ENCODE measurements around the gene POU2F2. TPM values are rescaled to one million over a fixed set of nuclear protein-coding genes. Genes with fewer than 3 reads are reported as not detected.
"Not testable (repeated sequence)": the region's sequence is repeated elsewhere in the genome, so short reads cannot be mapped to it uniquely, and the experiment has no call there.

Gene POU2F2
- total RNA-seq, 3 donors from 2014 or later, result 83.9 to 123 (median 85.7) TPM

DNA sequence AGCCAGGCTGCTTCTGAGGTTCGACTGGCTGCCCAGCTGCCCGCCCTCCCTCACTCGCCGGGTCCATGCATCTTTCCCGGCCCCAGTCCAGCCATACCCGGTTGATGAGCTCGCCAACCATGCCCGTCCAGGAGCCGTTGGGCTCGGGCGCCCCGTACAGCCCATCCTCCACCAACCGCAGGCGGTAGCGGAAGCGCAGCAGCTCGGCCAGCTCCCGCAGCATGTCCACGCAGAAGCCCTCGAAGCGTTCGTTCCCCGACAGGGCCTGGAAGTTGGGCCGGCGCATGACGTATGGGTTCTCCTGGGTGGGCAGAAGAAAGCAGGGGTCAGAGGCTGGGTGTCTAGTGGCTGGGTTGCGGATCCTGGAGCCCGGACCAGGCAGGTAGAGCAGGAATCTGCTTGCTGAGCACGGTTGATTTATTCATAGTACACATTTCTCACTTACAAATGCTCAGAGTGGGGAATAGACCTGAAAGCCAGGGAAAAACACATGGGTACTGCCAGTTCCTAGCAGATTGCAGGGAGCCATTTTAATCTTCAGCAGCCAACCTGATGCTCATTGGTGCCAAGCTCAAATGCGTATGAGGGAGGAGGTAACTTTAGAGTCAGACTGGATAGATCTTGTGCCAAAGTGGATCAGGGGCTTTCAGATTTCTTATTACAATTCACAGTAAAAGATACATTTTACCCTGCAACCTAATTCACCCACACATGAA lies 89.6 kb downstream of the POU2F2 start:
- Mint-ChIP-seq H3K4me3 (no peak overlapping the region), H3K27me3 (ENCODE audit: low read depth) (no peaks in the 10 kb centered on the region), H3K9me3 (no peaks in the 10 kb centered on the region), H3K4me1 (ENCODE audit: low read depth) (no peaks in the 10 kb centered on the region), H3K36me3 (ENCODE audit: insufficient read depth) (no peaks in the 10 kb centered on the region)
- ATAC-seq (no peak), DNase-seq (no peak)

DNA sequence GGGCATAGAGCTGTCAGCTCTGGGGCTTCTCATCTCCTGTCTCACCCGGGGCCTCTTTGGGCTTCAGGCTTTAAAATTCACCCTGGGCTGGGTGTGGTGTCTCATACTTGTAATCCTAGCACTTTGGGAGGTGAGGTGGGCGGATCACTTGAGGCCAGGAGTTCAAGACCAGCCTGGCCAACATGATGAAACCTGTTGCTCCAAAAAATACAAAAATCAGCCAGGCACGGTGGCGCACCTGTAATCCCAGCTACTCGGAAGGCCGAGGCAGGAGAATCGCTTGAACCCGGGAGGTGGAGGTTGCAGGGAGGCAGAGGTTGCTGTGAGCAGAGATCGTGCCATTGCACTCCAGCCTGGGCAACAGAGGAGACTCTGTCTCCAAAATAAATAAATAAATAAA lies 91.8 kb downstream of the POU2F2 start:
- H3K4me1 Mint-ChIP-seq (ENCODE audit: low read depth); H3K27me3 Mint-ChIP-seq (ENCODE audit: low read depth); H3K4me3 Mint-ChIP-seq; DNase-seq; H3K36me3 Mint-ChIP-seq (ENCODE audit: insufficient read depth); H3K9me3 Mint-ChIP-seq; ATAC-seq: not testable (repeated sequence)

- Mint-ChIP-seq H3K36me3 (ENCODE audit: insufficient read depth) (no peaks in the 10 kb centered on the region), H3K4me1 (ENCODE audit: low read depth) (no peaks in the 10 kb centered on the region), H3K27me3 (ENCODE audit: low read depth) (no peaks in the 10 kb centered on the region), H3K4me3 (no peak overlapping the region), H3K9me3 (no peaks in the 10 kb centered on the region)
- no peak for ATAC-seq
- no peak for DNase-seq
Observed at GRCh38 chr19:42040031-42040430, 92.2 kb downstream of the POU2F2 start.

GRCh38 chr19:42038666-42039065 lies 93.6 kb downstream of the POU2F2 start:
- H3K4me3 Mint-ChIP-seq, result no peak overlapping the region
- no peaks in the 10 kb centered on the region for H3K4me1 Mint-ChIP-seq (ENCODE audit: low read depth)
- peaks cover 2% of the 10 kb centered on the region for H3K27me3 Mint-ChIP-seq (ENCODE audit: low read depth)
- no peaks in the 10 kb centered on the region for H3K36me3 Mint-ChIP-seq (ENCODE audit: insufficient read depth)
- DNase-seq, result no peak
- H3K9me3 Mint-ChIP-seq, result no peaks in the 10 kb centered on the region
- ATAC-seq, result no peak

GRCh38 chr19:42037649-42038048 lies 94.6 kb downstream of the POU2F2 start:
- H3K36me3 Mint-ChIP-seq (ENCODE audit: insufficient read depth), result no peaks in the 10 kb centered on the region
- no peaks in the 10 kb centered on the region for H3K9me3 Mint-ChIP-seq
- H3K4me3 Mint-ChIP-seq, result no peak overlapping the region
- no peak for DNase-seq
- peaks cover 5% of the 10 kb centered on the region for H3K27me3 Mint-ChIP-seq (ENCODE audit: low read depth)
- ATAC-seq, result no peak
- no peaks in the 10 kb centered on the region for H3K4me1 Mint-ChIP-seq (ENCODE audit: low read depth)

Other genes with a start within 250 kb of the POU2F2 start
- gene ARHGEF1, start 249.3 kb downstream of the POU2F2 start, total RNA-seq, result 100 to 1,000 TPM; 286 to 314 (median 301) TPM
- 1 to 10 TPM in 2 of 3 donors, under 1 TPM in 1; 0.83 to 2.0 (median 1.5) TPM for gene ERFL, start 204.0 kb downstream of the POU2F2 start, total RNA-seq
- 10 to 100 TPM; 63.1 to 82.1 (median 70.4) TPM for gene RABAC1, start 173.1 kb downstream of the POU2F2 start, total RNA-seq
- 1 to 10 TPM; 2.8 to 4.9 (median 3.7) TPM for gene ATP1A3, start 138.2 kb downstream of the POU2F2 start, total RNA-seq
- 1 to 10 TPM in 1 of 3 donors, under 1 TPM in 2; 0.49 to 1.1 (median 0.61) TPM for gene GRIK5, start 62.2 kb downstream of the POU2F2 start, total RNA-seq
- 10 to 100 TPM; 19.9 to 20.7 (median 20.6) TPM for gene ZNF574, start 56.3 kb downstream of the POU2F2 start, total RNA-seq
- gene DEDD2, start 85.2 kb upstream of the POU2F2 start, total RNA-seq, result 10 to 100 TPM; 25.2 to 29.1 (median 28.1) TPM
- 10 to 100 TPM; 17.2 to 19.4 (median 18.7) TPM for gene ZNF526, start 87.9 kb upstream of the POU2F2 start, total RNA-seq
- gene GSK3A, start 110.2 kb upstream of the POU2F2 start, total RNA-seq, result 10 to 100 TPM; 51.9 to 56.4 (median 55.2) TPM
- gene ERF, start 122.7 kb upstream of the POU2F2 start, total RNA-seq, result 10 to 100 TPM; 86.2 to 95.4 (median 89.1) TPM
- 10 to 100 TPM; 54.9 to 67.3 (median 64.1) TPM for gene CIC, start 136.8 kb upstream of the POU2F2 start, total RNA-seq
- 1 to 10 TPM in 2 of 3 donors, under 1 TPM in 1; 0.58 to 1.5 (median 1.3) TPM for gene PRR19, start 169.7 kb upstream of the POU2F2 start, total RNA-seq
- 10 to 100 TPM; 55.2 to 67.8 (median 60.0) TPM for gene PAFAH1B3, start 170.2 kb upstream of the POU2F2 start, total RNA-seq
- not detected for gene TMEM145, start 180.9 kb upstream of the POU2F2 start, total RNA-seq
- gene MEGF8, start 193.2 kb upstream of the POU2F2 start, total RNA-seq, result 1 to 10 TPM; 6.9 to 7.6 (median 6.9) TPM

All from activated T-cell treated with anti-CD3 and anti-CD28 coated beads, Interleukin-2, amount 50 U/mL, for 4 hours (primary cell).